ENCODE measurements around the gene ARL6IP5. TPM values are rescaled to one million over a fixed set of nuclear protein-coding genes. Genes with fewer than 3 reads are reported as not detected.

Gene ARL6IP5
- 31.6 TPM for total RNA-seq

GRCh38 chr3:69084326-69085167 is at the start of gene ARL6IP5:
TSS of gene ARL6IP5 (plus strand) at chr3:69084937. CDS start at chr3:69085048, 111 bp downstream.
- peak; percentile 94 for DNase-seq (ENCODE audit: low spot score)
- peak; percentile 75 for ATAC-seq

GRCh38 chr3:69044608-69045007 is 40.1 kb upstream of the ARL6IP5 start:
- DNase-seq (ENCODE audit: low spot score) (no peak), ATAC-seq (no peak)

GRCh38 chr3:69048990-69049389 is 35.7 kb upstream of the ARL6IP5 start:
- no peak for ATAC-seq
- DNase-seq (ENCODE audit: low spot score): no peak

GRCh38 chr3:69051756-69052471 is 32.8 kb upstream of the ARL6IP5 start, which contains the start of gene TMF1:
TSS of gene TMF1 (minus strand) at chr3:69052333. CDS start at chr3:69052086, 247 bp downstream.
- ATAC-seq (peak; percentile 95), DNase-seq (ENCODE audit: low spot score) (peak; percentile 98)

- ATAC-seq (no peak), DNase-seq (ENCODE audit: low spot score) (no peak)
Observed at GRCh38 chr3:69052472-69052898, 32.3 kb upstream of the ARL6IP5 start.

GRCh38 chr3:69058180-69058946 is 26.4 kb upstream of the ARL6IP5 start:
- ATAC-seq (no peak), DNase-seq (ENCODE audit: low spot score) (no peak)

- ATAC-seq: no peak
- DNase-seq (ENCODE audit: low spot score): no peak
Observed at GRCh38 chr3:69058947-69059224, 25.9 kb upstream of the ARL6IP5 start.

GRCh38 chr3:69059688-69060087 is 25.0 kb upstream of the ARL6IP5 start:
- ATAC-seq (no peak), DNase-seq (ENCODE audit: low spot score) (no peak)

GRCh38 chr3:69063636-69064035 is 21.1 kb upstream of the ARL6IP5 start:
- no peak for DNase-seq (ENCODE audit: low spot score)
- no peak for ATAC-seq

- no peak for ATAC-seq
Observed at GRCh38 chr3:69065318-69065964, 19.3 kb upstream of the ARL6IP5 start.

GRCh38 chr3:69066121-69066520 is 18.6 kb upstream of the ARL6IP5 start:
- ATAC-seq (no peak), DNase-seq (ENCODE audit: low spot score) (no peak)

More at GRCh38 chr3:69065318-69065964, 19.3 kb upstream of the ARL6IP5 start:
- no peak for DNase-seq (ENCODE audit: low spot score)

GRCh38 chr3:69072928-69073327 is 11.8 kb upstream of the ARL6IP5 start:
- ATAC-seq: no peak

GRCh38 chr3:69079269-69080159 is 5.2 kb upstream of the ARL6IP5 start:
- DNase-seq (ENCODE audit: low spot score) (no peak), ATAC-seq (peak; percentile 56)

More at GRCh38 chr3:69072928-69073327, 11.8 kb upstream of the ARL6IP5 start:
- DNase-seq (ENCODE audit: low spot score): no peak

- ATAC-seq (peak; percentile 90), DNase-seq (ENCODE audit: low spot score) (peak; percentile 91)
Observed at GRCh38 chr3:69080233-69080920, 4.4 kb upstream of the ARL6IP5 start, which contains the start of gene UBA3. TSS of gene UBA3 (minus strand) at chr3:69080365. CDS start at chr3:69080353, 12 bp downstream.

GRCh38 chr3:69081583-69082262 is 3.0 kb upstream of the ARL6IP5 start:
- no peak for DNase-seq (ENCODE audit: low spot score)
- no peak for ATAC-seq

- ATAC-seq (no peak), DNase-seq (ENCODE audit: low spot score) (no peak)
Observed at GRCh38 chr3:69082361-69082760, 2.4 kb upstream of the ARL6IP5 start.

GRCh38 chr3:69082805-69083204 is 1.9 kb upstream of the ARL6IP5 start:
- no peak for DNase-seq (ENCODE audit: low spot score)
- no peak for ATAC-seq

GRCh38 chr3:69085168-69085832 is 563 bp downstream of the ARL6IP5 start:
- peak; percentile 56 for DNase-seq (ENCODE audit: low spot score)
- ATAC-seq: peak; percentile 53
